Activated B cell treated with CpG ODN at 0.5 μM for 24 hours (primary cell): ENCODE measurements around the gene STUB1. TPM values are rescaled to one million over a fixed set of nuclear protein-coding genes. Genes with fewer than 3 reads are reported as not detected.

Experiments used
- ATAC-seq: fragments of 200-7000 bp; cut with Tn5 transposase; one replicate; pipeline ENCODE4 v1.10.0; 2021; ENCODE audit warnings: low read depth, mild to moderate bottlenecking, moderate library complexity
- CTCF ChIA-PET: fragments of 350-600 bp; sonication (Branson Sonifier 250); formaldehyde crosslinking; loops from one replicate; lab custom pipeline; 2021; ENCODE audit warnings: antibody characterized with exemption; lab: Charles Lee
- POLR2A ChIA-PET: fragments of 350-600 bp; sonication (Branson Sonifier 250); formaldehyde crosslinking; loops from one replicate; lab custom pipeline; 2021; ENCODE audit warnings: antibody characterized with exemption; lab: Charles Lee
- DNase-seq: peaks from one replicate; pipeline ENCODE4 v3.0.0; 2022
- H3K27ac Mint-ChIP-seq: one replicate; pipeline ENCODE4 v1.8.0; 2020; ENCODE audit warnings: mixed read lengths
- H3K27me3 Mint-ChIP-seq: one replicate; pipeline ENCODE4 v1.8.0; 2021; ENCODE audit warnings: mixed read lengths
- H3K36me3 Mint-ChIP-seq: one replicate; pipeline ENCODE4 v1.8.0; 2021; ENCODE audit warnings: low read depth, mixed read lengths
- H3K4me1 Mint-ChIP-seq: one replicate; pipeline ENCODE4 v1.8.0; 2021; ENCODE audit warnings: mixed read lengths
- H3K4me3 Mint-ChIP-seq: one replicate; pipeline ENCODE4 v1.8.0; 2020; ENCODE audit warnings: mild to moderate bottlenecking, mixed read lengths
- H3K9me3 Mint-ChIP-seq: one replicate; pipeline ENCODE4 v1.8.0; 2020; ENCODE audit warnings: mixed read lengths
- CTCF ChIP-seq: fragments of 200-600 bp; IDR thresholded peaks from one replicate; pipeline ENCODE4 v1.8.0; 2022; ENCODE audit warnings: antibody characterized with exemption, mild to moderate bottlenecking
- intact Hi-C: fragments of 100-400 bp; cut with micrococcal nuclease; formaldehyde crosslinking; loops from one replicate; pipeline ENCODE4 v1.15.1; 2024
- total RNA-seq: library from RNA; stranded (reverse); gene quantifications from 2 replicates; pipeline ENCODE4 v1.2.3, GENCODE V29; 2022

Gene STUB1
- total RNA-seq, 1 donor from 2014 or later = 81.2 TPM

DNA sequence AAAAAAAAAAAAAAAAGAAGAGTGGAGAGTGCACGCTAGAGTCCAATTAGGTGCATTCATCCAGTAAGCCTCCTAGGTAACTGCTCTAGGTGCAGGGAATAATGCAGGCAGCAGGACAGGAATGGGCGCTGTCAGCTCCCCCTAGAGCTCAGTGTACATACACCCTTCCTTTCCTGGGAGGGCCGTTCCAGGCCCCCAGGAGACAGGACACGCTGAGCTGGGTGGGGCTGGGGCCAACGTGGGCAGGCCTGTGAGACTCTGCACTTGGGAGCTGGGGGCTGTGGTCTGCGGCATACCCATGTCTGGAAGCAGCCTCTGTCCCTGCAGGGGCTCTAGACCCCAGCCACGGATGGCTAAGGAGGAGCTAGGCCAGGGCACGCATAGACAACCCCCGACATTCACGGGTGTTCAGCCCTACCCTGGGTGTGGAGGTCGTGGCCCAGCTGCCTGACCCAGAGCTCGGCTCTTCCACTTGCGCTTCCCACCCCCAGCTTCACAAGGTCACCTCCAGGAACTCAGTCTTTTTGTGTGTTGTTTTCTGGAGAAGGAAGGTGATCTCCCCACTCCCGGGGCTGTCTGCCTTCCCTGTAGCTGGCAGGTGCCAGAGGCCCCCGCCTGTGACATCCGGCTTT lies 39.7 kb downstream of the STUB1 start:
- intact Hi-C loops = loop anchor here (2.0 to 5.0 kb wide), 3 partner anchors 35 to 252 kb away; partner anchors contain the start of genes JMJD8 and LMF1
- POLR2A ChIA-PET = interaction anchor here (1.6 to 4.4 kb wide), 4 partner anchors 10 to 68 kb away, joined by 8 to 34 read pairs (median 20); partner anchors contain the start of genes CHTF18, RPUSD1 and WDR24
- DNase-seq = no peak
- ATAC-seq = no peak
- CTCF ChIA-PET = interaction anchor here (0.9 to 2.2 kb wide), 5 partner anchors 8 to 67 kb away, joined by 3 to 11 read pairs (median 4); partner anchors contain the start of gene CIAO3
- TF ChIP-seq CTCF = no peak
- Mint-ChIP-seq H3K27me3 (peaks cover 3% of the 10 kb centered on the region), H3K4me1 (peaks cover 20% of the 10 kb centered on the region), H3K9me3 (no peaks in the 10 kb centered on the region), H3K36me3 (peaks cover 3% of the 10 kb centered on the region), H3K4me3 (peak overlapping the region; percentile 80), H3K27ac (peak overlapping the region; percentile 73)

- DNase-seq (no peak), ATAC-seq (peak; percentile 7)
- intact Hi-C loops = loop anchor here (2.0 to 5.0 kb wide), 3 partner anchors 36 to 252 kb away; partner anchors contain the start of genes JMJD8 and LMF1
- Mint-ChIP-seq H3K4me1 (peaks cover 20% of the 10 kb centered on the region), H3K27me3 (peaks cover 3% of the 10 kb centered on the region), H3K9me3 (no peaks in the 10 kb centered on the region), H3K4me3 (peak overlapping the region; percentile 80), H3K27ac (peak overlapping the region; percentile 73), H3K36me3 (peaks cover 3% of the 10 kb centered on the region)
- ChIA-PET CTCF (interaction anchor here (0.9 to 2.3 kb wide), 6 partner anchors 8 to 66 kb away, joined by 3 to 12 read pairs (median 5); partner anchors contain the start of gene CIAO3), POLR2A (interaction anchor here (0.9 to 4.4 kb wide), 11 partner anchors 8 to 338 kb away, joined by 3 to 34 read pairs (median 6); partner anchors contain the start of genes CHTF18, CIAO3, RHOT2 and RPUSD1)
- TF ChIP-seq CTCF = no peak
Measured at GRCh38 chr16:720447-720989, 40.3 kb downstream of the STUB1 start.

DNA sequence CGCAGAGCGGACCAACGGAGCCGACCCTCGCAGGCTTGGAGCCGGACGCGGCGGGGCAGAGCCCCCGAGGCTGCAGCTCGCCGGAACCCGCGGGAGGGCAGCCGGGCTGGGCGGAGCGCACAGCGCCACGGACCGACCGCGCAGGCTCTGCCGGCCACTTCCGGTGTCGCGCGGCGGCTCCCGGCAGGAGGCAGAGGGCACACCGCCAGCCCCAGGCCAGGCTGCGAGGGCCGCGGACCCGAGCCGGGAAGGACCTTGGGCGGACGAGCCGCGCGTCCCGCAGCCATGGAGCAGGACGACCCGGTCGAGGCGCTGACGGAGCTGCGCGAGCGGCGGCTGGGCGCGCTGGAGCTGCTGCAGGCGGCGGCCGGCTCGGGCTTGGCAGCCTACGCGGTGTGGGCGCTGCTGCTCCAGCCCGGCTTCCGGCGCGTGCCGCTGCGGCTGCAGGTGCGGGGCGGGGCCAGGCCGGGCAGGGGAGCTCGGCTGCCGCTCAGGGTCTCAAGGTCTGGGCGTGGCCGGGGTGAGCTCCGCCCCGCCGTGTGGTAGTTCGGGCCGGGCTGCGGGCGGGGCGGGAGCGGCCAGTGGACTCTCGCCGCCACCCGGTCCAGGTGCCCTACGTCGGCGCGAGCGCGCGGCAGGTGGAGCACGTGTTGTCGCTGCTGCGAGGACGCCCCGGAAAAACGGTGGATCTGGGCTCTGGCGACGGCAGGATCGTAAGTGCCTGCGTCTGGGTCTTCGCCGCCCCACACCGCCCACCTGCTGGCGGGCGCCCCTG lies 41.0 kb downstream of the STUB1 start, which contains the start of gene ANTKMT:
Gene ANTKMT (plus strand): TSS at position 157 of the 775 bp plus-strand sequence. CDS start 129 bp downstream, at position 286.
- TF ChIP-seq CTCF = no peak
- Mint-ChIP-seq H3K4me3 (peak within 1 kb of the TSS; percentile 80), H3K4me1 (peaks cover 19% of the 10 kb centered on the region), H3K27ac (peak within 1 kb of the TSS; percentile 73), H3K36me3 (peaks cover 3% of the 10 kb centered on the region), H3K9me3 (no peaks in the 10 kb centered on the region), H3K27me3 (peaks cover 3% of the 10 kb centered on the region)
- intact Hi-C loops = loop anchor here (2.0 to 5.0 kb wide), 3 partner anchors 36 to 251 kb away; partner anchors contain the start of genes JMJD8 and LMF1
- POLR2A ChIA-PET = interaction anchor here (0.6 to 4.4 kb wide), 15 partner anchors 9 to 338 kb away, joined by 3 to 34 read pairs (median 5); partner anchors contain the start of genes CHTF18, CIAO3, RHOT2 and RPUSD1
- DNase-seq (peak; percentile 89), ATAC-seq (peak; percentile 90)
- CTCF ChIA-PET = interaction anchor here (0.9 to 2.3 kb wide), 6 partner anchors 9 to 67 kb away, joined by 3 to 12 read pairs (median 5); partner anchors contain the start of genes CHTF18, CIAO3 and RPUSD1

GRCh38 chr16:721765-722540 lies 41.7 kb downstream of the STUB1 start:
- intact Hi-C loops = loop anchor here (2.0 to 5.0 kb wide), 3 partner anchors 37 to 250 kb away; partner anchors contain the start of genes JMJD8 and LMF1

More at GRCh38 chr16:721765-722540, 41.7 kb downstream of the STUB1 start:
- POLR2A ChIA-PET = interaction anchor here (0.6 to 4.4 kb wide), 12 partner anchors 8 to 339 kb away, joined by 3 to 34 read pairs (median 6); partner anchors contain the start of genes CHTF18, CIAO3, JMJD8 and RHOT2
- Mint-ChIP-seq H3K27ac (peak overlapping the region; percentile 35), H3K4me3 (peak overlapping the region; percentile 60), H3K27me3 (no peaks in the 10 kb centered on the region), H3K36me3 (peaks cover 3% of the 10 kb centered on the region), H3K4me1 (peaks cover 16% of the 10 kb centered on the region), H3K9me3 (no peaks in the 10 kb centered on the region)
- CTCF ChIA-PET = interaction anchor here (0.9 to 2.3 kb wide), 4 partner anchors 10 to 66 kb away, joined by 3 to 12 read pairs (median 8); partner anchors contain the start of genes CHTF18, CIAO3 and RPUSD1
- DNase-seq = no peak
- ATAC-seq = no peak
- TF ChIP-seq CTCF = no peak
